HG02623 (cell line): ENCODE results near the gene FAXC.
"Not testable (repeated sequence)": the region's sequence is repeated elsewhere in the genome, so short reads cannot be mapped to it uniquely, and the experiment has no call there.

Source experiments
- ATAC-seq: cut with Tn5 transposase; IDR thresholded peaks from one replicate; pipeline ENCODE4 v1.9.1; 2021; ENCODE audit warnings: moderate library complexity; ENCODE audit not compliant: unreplicated experiment

The FAXC gene

GRCh38 chr6:99288668-99289067 is 60.8 kb downstream of the FAXC start:
- ATAC-seq: no peak

GRCh38 chr6:99287523-99287922 is 62.0 kb downstream of the FAXC start:
- no peak for ATAC-seq

GRCh38 chr6:99285881-99286280 is 63.6 kb downstream of the FAXC start:
- ATAC-seq: no peak

- no peak for ATAC-seq
These were observed 66.9 kb downstream of the FAXC start for GRCh38 chr6:99282479-99283062.

- ATAC-seq: no peak
These were observed 72.7 kb downstream of the FAXC start for GRCh38 chr6:99276747-99277146.

- ATAC-seq: no peak
These were observed 78.6 kb downstream of the FAXC start for GRCh38 chr6:99270826-99271225.

- ATAC-seq: no peak
These were observed 79.4 kb downstream of the FAXC start for GRCh38 chr6:99270030-99270429.

- ATAC-seq: no peak
These were observed 80.3 kb downstream of the FAXC start for GRCh38 chr6:99269207-99269606.

GRCh38 chr6:99266996-99267395 is 82.5 kb downstream of the FAXC start:
- ATAC-seq: not testable (repeated sequence)

GRCh38 chr6:99265447-99265846 is 84.0 kb downstream of the FAXC start:
- not testable (repeated sequence) for ATAC-seq

- ATAC-seq: no peak
These were observed 94.6 kb downstream of the FAXC start for GRCh38 chr6:99254616-99255550.

GRCh38 chr6:99253271-99253670 is 96.2 kb downstream of the FAXC start:
- no peak for ATAC-seq

GRCh38 chr6:99252421-99252820 is 97.1 kb downstream of the FAXC start:
- ATAC-seq: no peak

- ATAC-seq: no peak
These were observed 99.0 kb downstream of the FAXC start for GRCh38 chr6:99250476-99250875.

GRCh38 chr6:99246602-99247001 is 102.9 kb downstream of the FAXC start:
- ATAC-seq: no peak

GRCh38 chr6:99241905-99242534 is 107.5 kb downstream of the FAXC start:
- no peak for ATAC-seq

GRCh38 chr6:99236010-99236409 is 113.5 kb downstream of the FAXC start:
- ATAC-seq: no peak

GRCh38 chr6:99233219-99233618 is 116.3 kb downstream of the FAXC start:
- no peak for ATAC-seq

- ATAC-seq: no peak
These were observed 117.4 kb downstream of the FAXC start for GRCh38 chr6:99232056-99232455.

GRCh38 chr6:99225172-99225571 is 124.3 kb downstream of the FAXC start:
- no peak for ATAC-seq
